ENCODE results near the gene CHID1.

Gene CHID1

GRCh38 chr11:932435-932834, 21.8 kb upstream of the CHID1 start:
- DNase-seq: no peak

- DNase-seq: no peak
Measured at GRCh38 chr11:931385-931784, 20.8 kb upstream of the CHID1 start.

- no peak for DNase-seq
Measured at GRCh38 chr11:929405-929804, 18.8 kb upstream of the CHID1 start.

- no peak for DNase-seq
Measured at GRCh38 chr11:928786-929185, 18.2 kb upstream of the CHID1 start.

- no peak for DNase-seq
Measured at GRCh38 chr11:927871-928270, 17.3 kb upstream of the CHID1 start.

GRCh38 chr11:926341-926916, 15.8 kb upstream of the CHID1 start:
- no peak for DNase-seq

GRCh38 chr11:925496-926301, 15.1 kb upstream of the CHID1 start, which contains the start of gene AP2A2:
Gene AP2A2, plus strand, starts transcription at chr11:925870. Its CDS starts 152 bp downstream, at chr11:926022.
- peak; percentile 75 for DNase-seq

GRCh38 chr11:925158-925495, 14.5 kb upstream of the CHID1 start:
- no peak for DNase-seq

GRCh38 chr11:924406-925157, 14.0 kb upstream of the CHID1 start:
- no peak for DNase-seq

- DNase-seq: no peak
Measured at GRCh38 chr11:923691-924405, 13.2 kb upstream of the CHID1 start.

- DNase-seq: no peak
Measured at GRCh38 chr11:921921-922678, 11.5 kb upstream of the CHID1 start.

- DNase-seq: no peak
Measured at GRCh38 chr11:917426-917825, 6.8 kb upstream of the CHID1 start.

GRCh38 chr11:914747-915501, 4.3 kb upstream of the CHID1 start:
- no peak for DNase-seq

GRCh38 chr11:914204-914603, 3.6 kb upstream of the CHID1 start:
- no peak for DNase-seq

GRCh38 chr11:913043-913442, 2.4 kb upstream of the CHID1 start:
- no peak for DNase-seq

- no peak for DNase-seq
Measured at GRCh38 chr11:912266-912665, 1.7 kb upstream of the CHID1 start.

- DNase-seq: no peak
Measured at GRCh38 chr11:911890-912219, 1.2 kb upstream of the CHID1 start.

- DNase-seq: no peak
Measured at GRCh38 chr11:911031-911889, 650 bp upstream of the CHID1 start.

GRCh38 chr11:910044-910588, 494 bp downstream of the CHID1 start:
- no peak for DNase-seq

- no peak for DNase-seq
Measured at GRCh38 chr11:909406-909805, 1.2 kb downstream of the CHID1 start.

GRCh38 chr11:908273-908672, 2.3 kb downstream of the CHID1 start:
- no peak for DNase-seq

Measured in NK-92 treated with Interleukin-12 subunit alpha and Interleukin-12 subunit beta, amount 100 ng/mL, for 24 hours (cell line).